Smooth muscle cell of the brain vasculature (primary cell): ENCODE results near the gene GALNT10.

Source experiments
- DNase-seq: peaks from one replicate; pipeline ENCODE4 v3.0.0-alpha.2; 2012; ENCODE audit warnings: low read depth, low spot score

The GALNT10 gene

GRCh38 chr5:154291917-154292316, 101.4 kb downstream of the GALNT10 start:
- DNase-seq: no peak

- DNase-seq: no peak
Observed at GRCh38 chr5:154293219-154293618, 102.7 kb downstream of the GALNT10 start.

- DNase-seq: no peak
Observed at GRCh38 chr5:154295551-154295950, 105.0 kb downstream of the GALNT10 start.

GRCh38 chr5:154296525-154297159, 106.1 kb downstream of the GALNT10 start:
- DNase-seq: no peak

GRCh38 chr5:154298065-154298464, 107.5 kb downstream of the GALNT10 start:
- DNase-seq: no peak

GRCh38 chr5:154300207-154300883, 109.8 kb downstream of the GALNT10 start:
- no peak for DNase-seq

- DNase-seq: no peak
Observed at GRCh38 chr5:154301726-154302125, 111.2 kb downstream of the GALNT10 start.

- DNase-seq: no peak
Observed at GRCh38 chr5:154302161-154302560, 111.6 kb downstream of the GALNT10 start.

- DNase-seq: no peak
Observed at GRCh38 chr5:154303133-154303532, 112.6 kb downstream of the GALNT10 start.

- DNase-seq: no peak
Observed at GRCh38 chr5:154308443-154309370, 118.2 kb downstream of the GALNT10 start.

GRCh38 chr5:154309371-154309745, 118.8 kb downstream of the GALNT10 start:
- DNase-seq: no peak

- DNase-seq: no peak
Observed at GRCh38 chr5:154309805-154310204, 119.3 kb downstream of the GALNT10 start.

- DNase-seq: no peak
Observed at GRCh38 chr5:154311362-154311761, 120.8 kb downstream of the GALNT10 start.

GRCh38 chr5:154312000-154312399, 121.5 kb downstream of the GALNT10 start:
- no peak for DNase-seq

GRCh38 chr5:154312576-154312975, 122.0 kb downstream of the GALNT10 start:
- no peak for DNase-seq

- DNase-seq: no peak
Observed at GRCh38 chr5:154313360-154314017, 123.0 kb downstream of the GALNT10 start.

GRCh38 chr5:154315196-154315595, 124.7 kb downstream of the GALNT10 start:
- DNase-seq: no peak

- no peak for DNase-seq
Observed at GRCh38 chr5:154315756-154316155, 125.2 kb downstream of the GALNT10 start.

GRCh38 chr5:154316223-154316935, 125.8 kb downstream of the GALNT10 start:
- no peak for DNase-seq

GRCh38 chr5:154317916-154318315, 127.4 kb downstream of the GALNT10 start:
- no peak for DNase-seq

GRCh38 chr5:154318691-154319090, 128.2 kb downstream of the GALNT10 start:
- no peak for DNase-seq
